ENCODE results near the gene TMC3. TPM values are rescaled to one million over a fixed set of nuclear protein-coding genes. Genes with fewer than 3 reads are reported as not detected.
"Not testable (repeated sequence)": the region's sequence is repeated elsewhere in the genome, so short reads cannot be mapped to it uniquely, and the experiment has no call there.

The TMC3 gene
- total and polyA plus RNA-seq, 2 experiments from 2014 or later, result not detected

- Histone ChIP-seq H3F3A (ENCODE audit: insufficient read depth) (peaks cover 21% of the 10 kb centered on the region), H3K79me2 (ENCODE audit: insufficient read depth) (no peaks in the 10 kb centered on the region), H3K4me2 (ENCODE audit: unreplicated experiment) (no peak overlapping the region), H3K9me3 (ENCODE audit: low read depth) (no peaks in the 10 kb centered on the region), H3K9me2 (ENCODE audit: insufficient read depth) (no peaks in the 10 kb centered on the region), H3K4me1 (ENCODE audit: insufficient read depth) (peaks cover 24% of the 10 kb centered on the region), H3K27me3 (replicated peaks; ENCODE audit: insufficient read depth) (no peaks in the 10 kb centered on the region), H4K20me1 (ENCODE audit: insufficient read depth) (no peaks in the 10 kb centered on the region), H3K36me3 (ENCODE audit: low read depth) (no peaks in the 10 kb centered on the region), H3K9ac (no peak overlapping the region), H2AFZ (no peak overlapping the region), H3K27ac (no peak overlapping the region), H3K4me3 (no peak overlapping the region)
- in situ Hi-C loops (cut with MboI), result no loop called here
- no peak for TF ChIP-seq EZH2phosphoT487 (IDR thresholded peaks at IDR 0.05; ENCODE audit: insufficient read depth, low read depth)
- TF ChIP-seq EZH2 (IDR thresholded peaks at IDR 0.05; ENCODE audit: insufficient read depth, poor library complexity, severe bottlenecking), result no peak
- WGBS, 2 experiments (ENCODE audit: low coverage in 1 of 2, low lambda C conversion rate in 2 of 2, missing lambda C conversion rate in 2 of 2), result 93 to 95% methylated on average over 15 of the region's 15 CpGs
- no peak for DNase-seq
These were observed 42.4 kb downstream of the TMC3 start for GRCh38 chr15:81331600-81331999.

- H3K4me2 ChIP-seq (ENCODE audit: unreplicated experiment); H3K79me2 ChIP-seq (ENCODE audit: insufficient read depth); H3K9me3 ChIP-seq (ENCODE audit: low read depth); in situ Hi-C loops (cut with MboI); H3K9ac ChIP-seq; H2AFZ ChIP-seq; H3K9me2 ChIP-seq (ENCODE audit: insufficient read depth); H3K4me3 ChIP-seq; H3K36me3 ChIP-seq (ENCODE audit: low read depth); H4K20me1 ChIP-seq (ENCODE audit: insufficient read depth); H3K27me3 ChIP-seq (replicated peaks; ENCODE audit: insufficient read depth); DNase-seq; H3K27ac ChIP-seq: not testable (repeated sequence)
- WGBS, 2 experiments (ENCODE audit: low coverage in 1 of 2, low lambda C conversion rate in 2 of 2, missing lambda C conversion rate in 2 of 2), result 98 to 99% methylated on average over 9 of the region's 9 CpGs
- Histone ChIP-seq H3F3A (ENCODE audit: insufficient read depth) (peaks cover 23% of the 10 kb centered on the region), H3K4me1 (ENCODE audit: insufficient read depth) (peaks cover 29% of the 10 kb centered on the region)
These were observed 42.9 kb downstream of the TMC3 start for GRCh38 chr15:81331141-81331540.

GRCh38 chr15:81330366-81331090 is 43.5 kb downstream of the TMC3 start:
- peak; percentile 15 for DNase-seq
- Histone ChIP-seq H3K4me2 (ENCODE audit: unreplicated experiment) (no peak overlapping the region), H3K27me3 (replicated peaks; ENCODE audit: insufficient read depth) (no peaks in the 10 kb centered on the region), H3K36me3 (ENCODE audit: low read depth) (no peaks in the 10 kb centered on the region), H3K4me3 (no peak overlapping the region), H2AFZ (no peak overlapping the region), H3K4me1 (ENCODE audit: insufficient read depth) (peaks cover 35% of the 10 kb centered on the region), H4K20me1 (ENCODE audit: insufficient read depth) (no peaks in the 10 kb centered on the region), H3K9me2 (ENCODE audit: insufficient read depth) (no peaks in the 10 kb centered on the region), H3K9ac (no peak overlapping the region), H3K9me3 (ENCODE audit: low read depth) (no peaks in the 10 kb centered on the region), H3F3A (ENCODE audit: insufficient read depth) (peaks cover 30% of the 10 kb centered on the region), H3K79me2 (ENCODE audit: insufficient read depth) (no peaks in the 10 kb centered on the region), H3K27ac (no peak overlapping the region)
- WGBS, 2 experiments (ENCODE audit: low coverage in 1 of 2, low lambda C conversion rate in 2 of 2, missing lambda C conversion rate in 2 of 2), result 86 to 87% methylated on average over 5 of the region's 5 CpGs
- in situ Hi-C loops (cut with MboI), result no loop called here
- TF ChIP-seq EZH2 (IDR thresholded peaks at IDR 0.05; ENCODE audit: insufficient read depth, poor library complexity, severe bottlenecking) (no peak), EZH2phosphoT487 (IDR thresholded peaks at IDR 0.05; ENCODE audit: insufficient read depth, low read depth) (no peak)

DNA sequence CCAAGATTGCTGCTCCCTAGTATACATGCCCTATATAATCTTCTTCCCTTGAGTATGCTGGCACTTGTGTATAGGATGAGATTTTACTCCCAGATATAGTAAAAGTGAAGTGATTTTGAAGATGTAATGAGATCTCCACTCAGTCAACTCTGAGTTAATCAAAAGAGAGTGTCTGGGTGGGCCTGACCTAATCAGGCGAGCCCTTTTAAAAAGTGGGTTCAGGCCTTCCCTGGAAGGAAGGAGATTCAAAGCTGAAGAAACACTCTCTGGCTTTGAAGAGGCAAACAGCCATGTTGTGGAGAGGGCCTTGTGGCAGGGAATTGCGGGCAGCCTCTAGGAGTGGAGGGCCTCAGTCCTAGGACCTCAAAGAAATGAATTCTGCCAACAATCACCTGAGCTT is 44.6 kb downstream of the TMC3 start:
- Histone ChIP-seq H3K9me2 (ENCODE audit: insufficient read depth) (no peaks in the 10 kb centered on the region), H2AFZ (no peak overlapping the region), H3K9me3 (ENCODE audit: low read depth) (no peaks in the 10 kb centered on the region), H4K20me1 (ENCODE audit: insufficient read depth) (no peaks in the 10 kb centered on the region), H3K4me2 (ENCODE audit: unreplicated experiment) (no peak overlapping the region), H3K36me3 (ENCODE audit: low read depth) (no peaks in the 10 kb centered on the region), H3K4me1 (ENCODE audit: insufficient read depth) (peaks cover 41% of the 10 kb centered on the region), H3K79me2 (ENCODE audit: insufficient read depth) (no peaks in the 10 kb centered on the region), H3K27ac (no peak overlapping the region), H3K27me3 (replicated peaks; ENCODE audit: insufficient read depth) (no peaks in the 10 kb centered on the region), H3K9ac (no peak overlapping the region), H3F3A (ENCODE audit: insufficient read depth) (peaks cover 37% of the 10 kb centered on the region), H3K4me3 (no peak overlapping the region)
- WGBS, 2 experiments (ENCODE audit: low coverage in 1 of 2, low lambda C conversion rate in 2 of 2, missing lambda C conversion rate in 2 of 2), result 92 to 95% methylated on average over 2 of the region's 2 CpGs
- DNase-seq, result no peak
- TF ChIP-seq EZH2phosphoT487 (IDR thresholded peaks at IDR 0.05; ENCODE audit: insufficient read depth, low read depth) (no peak), EZH2 (IDR thresholded peaks at IDR 0.05; ENCODE audit: insufficient read depth, poor library complexity, severe bottlenecking) (no peak)
- in situ Hi-C loops (cut with MboI), result no loop called here
